NCI-H774 (cell line): Measurements from ENCODE around the gene CELA2B.
"Not testable (repeated sequence)": the region's sequence is repeated elsewhere in the genome, so short reads cannot be mapped to it uniquely, and the experiment has no call there.

ENCODE experiments used
- DNase-seq: peaks from one replicate; lab custom pipeline; 2025; lab: John Stamatoyannopoulos, UW

CELA2B gene

GRCh38 chr1:15501208-15502032 is 25.5 kb downstream of the CELA2B start:
- DNase-seq: peak; percentile 3

GRCh38 chr1:15504436-15504835 is 28.5 kb downstream of the CELA2B start:
- DNase-seq: no peak

GRCh38 chr1:15506831-15507230 is 30.9 kb downstream of the CELA2B start:
- DNase-seq: no peak

GRCh38 chr1:15507278-15507677 is 31.4 kb downstream of the CELA2B start:
- DNase-seq: no peak

- DNase-seq: no peak
These were observed 33.0 kb downstream of the CELA2B start for GRCh38 chr1:15508700-15509487.

GRCh38 chr1:15509586-15509985 is 33.7 kb downstream of the CELA2B start:
- DNase-seq: no peak

- DNase-seq: no peak
These were observed 34.9 kb downstream of the CELA2B start for GRCh38 chr1:15510611-15511405.

- no peak for DNase-seq
These were observed 37.3 kb downstream of the CELA2B start for GRCh38 chr1:15513192-15513591.

GRCh38 chr1:15513919-15514318 is 38.0 kb downstream of the CELA2B start:
- no peak for DNase-seq

- DNase-seq: not testable (repeated sequence)
These were observed 38.7 kb downstream of the CELA2B start for GRCh38 chr1:15514557-15514956.

GRCh38 chr1:15515022-15515663 is 39.2 kb downstream of the CELA2B start:
- DNase-seq: no peak

GRCh38 chr1:15519625-15520024 is 43.7 kb downstream of the CELA2B start:
- DNase-seq: no peak

- DNase-seq: not testable (repeated sequence)
These were observed 45.5 kb downstream of the CELA2B start for GRCh38 chr1:15521206-15521906.

- DNase-seq: no peak
These were observed 46.6 kb downstream of the CELA2B start for GRCh38 chr1:15522551-15522950.

GRCh38 chr1:15523104-15524020 is 47.5 kb downstream of the CELA2B start:
- no peak for DNase-seq

- DNase-seq: no peak
These were observed 48.0 kb downstream of the CELA2B start, which contains the start of gene CASP9 for GRCh38 chr1:15524021-15524282. Gene CASP9, minus strand, starts transcription at chr1:15524215. Its CDS starts 15 bp downstream, at chr1:15524200.

GRCh38 chr1:15524283-15525049 is 48.6 kb downstream of the CELA2B start:
- DNase-seq: peak; percentile 92

GRCh38 chr1:15525050-15526020 is 49.4 kb downstream of the CELA2B start:
- DNase-seq: no peak
